Measurements from ENCODE around the gene IL37.
"Not testable (repeated sequence)": the region's sequence is repeated elsewhere in the genome, so short reads cannot be mapped to it uniquely, and the experiment has no call there.

The IL37 gene

GRCh38 chr2:112923967-112924338 lies 13.0 kb downstream of the IL37 start:
- no peak for DNase-seq

- DNase-seq = no peak
Observed at GRCh38 chr2:112924360-112924759, 13.4 kb downstream of the IL37 start.

- no peak for DNase-seq
Observed at GRCh38 chr2:112924821-112925220, 13.9 kb downstream of the IL37 start.

- DNase-seq = no peak
Observed at GRCh38 chr2:112926707-112927106, 15.7 kb downstream of the IL37 start.

GRCh38 chr2:112927745-112928144 lies 16.8 kb downstream of the IL37 start:
- DNase-seq = no peak

GRCh38 chr2:112933261-112933660 lies 22.3 kb downstream of the IL37 start:
- no peak for DNase-seq

GRCh38 chr2:112934117-112934516 lies 23.2 kb downstream of the IL37 start:
- DNase-seq = not testable (repeated sequence)

GRCh38 chr2:112936927-112937232 lies 25.9 kb downstream of the IL37 start:
- no peak for DNase-seq

GRCh38 chr2:112938904-112939303 lies 27.9 kb downstream of the IL37 start:
- no peak for DNase-seq

- DNase-seq = no peak
Observed at GRCh38 chr2:112939425-112939824, 28.5 kb downstream of the IL37 start.

- DNase-seq = no peak
Observed at GRCh38 chr2:112940859-112941625, 30.1 kb downstream of the IL37 start.

GRCh38 chr2:112941753-112942653 lies 31.0 kb downstream of the IL37 start:
- peak; percentile 52 for DNase-seq

GRCh38 chr2:112942654-112943002 lies 31.7 kb downstream of the IL37 start:
- DNase-seq = no peak

GRCh38 chr2:112944971-112945370 lies 34.0 kb downstream of the IL37 start:
- DNase-seq = no peak

- no peak for DNase-seq
Observed at GRCh38 chr2:112946086-112946485, 35.1 kb downstream of the IL37 start.

GRCh38 chr2:112947374-112947773 lies 36.4 kb downstream of the IL37 start:
- DNase-seq = no peak

- no peak for DNase-seq
Observed at GRCh38 chr2:112949456-112949855, 38.5 kb downstream of the IL37 start.

- no peak for DNase-seq
Observed at GRCh38 chr2:112954364-112954763, 43.4 kb downstream of the IL37 start.

GRCh38 chr2:112957511-112957910 lies 46.5 kb downstream of the IL37 start:
- no peak for DNase-seq

GRCh38 chr2:112958428-112959108 lies 47.6 kb downstream of the IL37 start:
- peak; percentile 18 for DNase-seq

GRCh38 chr2:112959109-112959812 lies 48.3 kb downstream of the IL37 start:
- DNase-seq = no peak

GRCh38 chr2:112960230-112960825 lies 49.4 kb downstream of the IL37 start:
- no peak for DNase-seq
